GM18508 (cell line): Measurements from ENCODE around the gene FRMD8.

Source experiments
- ATAC-seq: cut with Tn5 transposase; IDR thresholded peaks from one replicate; pipeline ENCODE4 v1.9.1; 2021; ENCODE audit warnings: moderate number of reproducible peaks; ENCODE audit not compliant: insufficient read depth, unreplicated experiment

Gene FRMD8

DNA sequence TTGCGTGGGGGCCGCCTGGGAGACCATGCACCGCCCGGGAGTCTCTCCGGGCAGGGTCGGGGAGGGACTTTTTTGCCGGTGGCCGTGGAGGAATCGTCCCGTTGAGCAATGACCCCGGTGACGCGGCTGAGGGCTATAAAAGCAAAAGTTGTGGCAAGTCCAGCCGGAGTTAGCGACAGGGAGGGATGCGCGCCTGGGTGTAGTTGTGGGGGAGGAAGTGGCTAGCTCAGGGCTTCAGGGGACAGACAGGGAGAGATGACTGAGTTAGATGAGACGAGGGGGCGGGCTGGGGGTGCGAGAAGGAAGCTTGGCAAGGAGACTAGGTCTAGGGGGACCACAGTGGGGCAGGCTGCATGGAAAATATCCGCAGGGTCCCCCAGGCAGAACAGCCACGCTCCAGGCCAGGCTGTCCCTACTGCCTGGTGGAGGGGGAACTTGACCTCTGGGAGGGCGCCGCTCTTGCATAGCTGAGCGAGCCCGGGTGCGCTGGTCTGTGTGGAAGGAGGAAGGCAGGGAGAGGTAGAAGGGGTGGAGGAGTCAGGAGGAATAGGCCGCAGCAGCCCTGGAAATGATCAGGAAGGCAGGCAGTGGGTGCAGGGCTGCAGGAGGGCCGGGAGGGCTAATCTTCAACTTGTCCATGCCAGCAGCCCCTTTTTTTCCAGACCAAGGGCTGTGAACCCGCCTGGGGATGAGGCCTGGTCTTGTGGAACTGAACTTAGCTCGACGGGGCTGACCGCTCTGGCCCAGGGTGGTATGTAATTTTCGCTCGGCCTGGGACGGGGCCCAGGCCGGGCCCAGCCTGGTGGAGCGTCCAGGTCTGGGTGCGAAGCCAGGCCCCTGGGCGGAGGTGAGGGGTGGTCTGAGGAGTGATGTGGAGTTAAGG lies 36.4 kb downstream of the FRMD8 start, which contains the start of gene NEAT1:
Gene NEAT1, plus strand, starts transcription at position 166 of the 883 bp plus-strand sequence.
- ATAC-seq: no peak

DNA sequence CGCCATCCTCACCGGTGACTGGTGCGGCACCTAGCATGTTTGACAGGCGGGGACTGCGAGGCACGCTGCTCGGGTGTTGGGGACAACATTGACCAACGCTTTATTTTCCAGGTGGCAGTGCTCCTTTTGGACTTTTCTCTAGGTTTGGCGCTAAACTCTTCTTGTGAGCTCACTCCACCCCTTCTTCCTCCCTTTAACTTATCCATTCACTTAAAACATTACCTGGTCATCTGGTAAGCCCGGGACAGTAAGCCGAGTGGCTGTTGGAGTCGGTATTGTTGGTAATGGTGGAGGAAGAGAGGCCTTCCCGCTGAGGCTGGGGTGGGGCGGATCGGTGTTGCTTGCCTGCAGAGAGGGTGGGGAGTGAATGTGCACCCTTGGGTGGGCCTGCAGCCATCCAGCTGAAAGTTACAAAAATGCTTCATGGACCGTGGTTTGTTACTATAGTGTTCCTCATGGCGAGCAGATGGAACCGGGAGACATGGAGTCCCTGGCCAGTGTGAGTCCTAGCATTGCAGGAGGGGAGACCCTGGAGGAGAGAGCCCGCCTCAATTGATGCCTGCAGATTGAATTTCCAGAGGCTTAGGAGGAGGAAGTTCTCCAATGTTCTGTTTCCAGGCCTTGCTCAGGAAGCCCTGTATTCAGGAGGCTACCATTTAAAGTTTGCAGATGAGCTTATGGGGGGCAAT lies 37.2 kb downstream of the FRMD8 start:
- no peak for ATAC-seq

DNA sequence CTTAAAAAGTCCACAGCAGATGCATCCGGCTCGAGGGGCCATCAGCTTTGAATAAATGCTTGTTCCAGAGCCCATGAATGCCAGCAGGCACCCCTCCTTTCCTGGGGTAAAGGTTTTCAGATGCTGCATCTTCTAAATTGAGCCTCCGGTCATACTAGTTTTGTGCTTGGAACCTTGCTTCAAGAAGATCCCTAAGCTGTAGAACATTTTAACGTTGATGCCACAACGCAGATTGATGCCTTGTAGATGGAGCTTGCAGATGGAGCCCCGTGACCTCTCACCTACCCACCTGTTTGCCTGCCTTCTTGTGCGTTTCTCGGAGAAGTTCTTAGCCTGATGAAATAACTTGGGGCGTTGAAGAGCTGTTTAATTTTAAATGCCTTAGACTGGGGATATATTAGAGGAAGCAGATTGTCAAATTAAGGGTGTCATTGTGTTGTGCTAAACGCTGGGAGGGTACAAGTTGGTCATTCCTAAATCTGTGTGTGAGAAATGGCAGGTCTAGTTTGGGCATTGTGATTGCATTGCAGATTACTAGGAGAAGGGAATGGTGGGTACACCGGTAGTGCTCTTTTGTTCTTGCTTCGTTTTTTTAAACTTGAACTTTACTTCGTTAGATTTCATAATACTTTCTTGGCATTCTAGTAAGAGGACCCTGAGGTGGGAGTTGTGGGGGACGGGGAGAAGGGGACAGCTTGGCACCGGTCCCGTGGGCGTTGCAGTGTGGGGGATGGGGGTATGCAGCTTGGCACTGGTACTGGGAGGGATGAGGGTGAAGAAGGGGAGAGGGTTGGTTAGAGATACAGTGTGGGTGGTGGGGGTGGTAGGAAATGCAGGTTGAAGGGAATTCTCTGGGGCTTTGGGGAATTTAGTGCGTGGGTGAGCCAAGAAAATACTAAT lies 38.0 kb downstream of the FRMD8 start:
- ATAC-seq: no peak

DNA sequence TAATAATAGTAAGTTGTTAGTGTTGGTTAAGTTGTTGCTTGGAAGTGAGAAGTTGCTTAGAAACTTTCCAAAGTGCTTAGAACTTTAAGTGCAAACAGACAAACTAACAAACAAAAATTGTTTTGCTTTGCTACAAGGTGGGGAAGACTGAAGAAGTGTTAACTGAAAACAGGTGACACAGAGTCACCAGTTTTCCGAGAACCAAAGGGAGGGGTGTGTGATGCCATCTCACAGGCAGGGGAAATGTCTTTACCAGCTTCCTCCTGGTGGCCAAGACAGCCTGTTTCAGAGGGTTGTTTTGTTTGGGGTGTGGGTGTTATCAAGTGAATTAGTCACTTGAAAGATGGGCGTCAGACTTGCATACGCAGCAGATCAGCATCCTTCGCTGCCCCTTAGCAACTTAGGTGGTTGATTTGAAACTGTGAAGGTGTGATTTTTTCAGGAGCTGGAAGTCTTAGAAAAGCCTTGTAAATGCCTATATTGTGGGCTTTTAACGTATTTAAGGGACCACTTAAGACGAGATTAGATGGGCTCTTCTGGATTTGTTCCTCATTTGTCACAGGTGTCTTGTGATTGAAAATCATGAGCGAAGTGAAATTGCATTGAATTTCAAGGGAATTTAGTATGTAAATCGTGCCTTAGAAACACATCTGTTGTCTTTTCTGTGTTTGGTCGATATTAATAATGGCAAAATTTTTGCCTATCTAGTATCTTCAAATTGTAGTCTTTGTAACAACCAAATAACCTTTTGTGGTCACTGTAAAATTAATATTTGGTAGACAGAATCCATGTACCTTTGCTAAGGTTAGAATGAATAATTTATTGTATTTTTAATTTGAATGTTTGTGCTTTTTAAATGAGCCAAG lies 38.9 kb downstream of the FRMD8 start:
- no peak for ATAC-seq

DNA sequence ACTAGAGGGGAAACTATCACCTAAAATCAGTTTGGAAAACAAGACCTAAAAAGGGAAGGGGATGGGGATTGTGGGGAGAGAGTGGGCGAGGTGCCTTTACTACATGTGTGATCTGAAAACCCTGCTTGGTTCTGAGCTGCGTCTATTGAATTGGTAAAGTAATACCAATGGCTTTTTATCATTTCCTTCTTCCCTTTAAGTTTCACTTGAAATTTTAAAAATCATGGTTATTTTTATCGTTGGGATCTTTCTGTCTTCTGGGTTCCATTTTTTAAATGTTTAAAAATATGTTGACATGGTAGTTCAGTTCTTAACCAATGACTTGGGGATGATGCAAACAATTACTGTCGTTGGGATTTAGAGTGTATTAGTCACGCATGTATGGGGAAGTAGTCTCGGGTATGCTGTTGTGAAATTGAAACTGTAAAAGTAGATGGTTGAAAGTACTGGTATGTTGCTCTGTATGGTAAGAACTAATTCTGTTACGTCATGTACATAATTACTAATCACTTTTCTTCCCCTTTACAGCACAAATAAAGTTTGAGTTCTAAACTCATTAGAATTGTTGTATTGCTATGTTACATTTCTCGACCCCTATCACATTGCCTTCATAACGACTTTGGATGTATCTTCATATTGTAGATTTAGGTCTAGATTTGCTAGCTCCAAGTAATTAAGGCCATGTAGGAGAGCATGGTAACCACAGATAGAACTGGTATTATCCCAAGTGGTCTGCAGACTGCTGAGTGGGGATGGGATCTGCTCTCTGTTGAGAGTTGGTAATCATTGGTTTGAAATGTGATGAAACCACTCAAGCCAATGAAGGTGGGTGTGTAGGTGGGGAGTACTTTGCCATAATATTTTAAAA lies 39.8 kb downstream of the FRMD8 start:
- no peak for ATAC-seq

DNA sequence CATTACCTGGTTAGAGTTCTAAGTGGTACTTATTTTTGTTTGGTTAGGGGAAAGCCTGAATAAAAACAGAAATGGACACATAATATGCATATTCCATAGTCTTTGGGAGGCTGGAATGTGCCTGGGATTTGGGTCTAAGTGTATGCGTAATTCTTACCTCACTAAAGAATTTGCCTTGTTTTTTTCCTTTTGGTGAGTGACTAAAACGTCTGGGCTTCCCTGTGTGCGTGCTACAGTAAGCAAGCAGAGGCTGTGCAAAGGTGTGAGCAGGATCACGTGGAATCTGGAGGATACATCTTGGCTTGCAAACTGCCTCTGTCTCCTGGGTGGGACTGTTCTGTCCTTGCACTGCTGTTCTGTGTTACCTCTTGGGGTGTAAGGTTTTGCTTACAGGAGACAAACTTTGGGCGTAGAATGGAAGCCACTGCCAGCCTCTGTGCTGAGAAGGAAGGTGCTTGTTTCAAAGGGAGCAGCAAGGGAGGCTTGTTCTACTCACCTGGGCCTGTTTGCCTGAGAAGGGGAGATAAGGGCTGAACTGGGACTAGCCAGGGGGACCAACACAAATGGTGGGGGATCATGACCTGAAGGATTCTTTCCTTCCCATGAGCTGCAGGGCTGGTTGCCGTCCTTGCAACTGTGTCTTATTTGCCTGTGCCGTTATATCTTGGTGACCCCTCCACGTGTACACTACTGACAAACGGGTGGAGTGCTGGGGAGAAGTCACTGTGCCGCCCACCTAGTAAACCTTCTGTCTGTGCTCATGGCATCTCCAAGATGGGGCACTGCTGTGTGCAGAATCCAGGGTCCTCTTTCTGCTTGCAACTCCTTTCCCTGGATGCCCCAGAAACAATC lies 40.6 kb downstream of the FRMD8 start:
- ATAC-seq: no peak

DNA sequence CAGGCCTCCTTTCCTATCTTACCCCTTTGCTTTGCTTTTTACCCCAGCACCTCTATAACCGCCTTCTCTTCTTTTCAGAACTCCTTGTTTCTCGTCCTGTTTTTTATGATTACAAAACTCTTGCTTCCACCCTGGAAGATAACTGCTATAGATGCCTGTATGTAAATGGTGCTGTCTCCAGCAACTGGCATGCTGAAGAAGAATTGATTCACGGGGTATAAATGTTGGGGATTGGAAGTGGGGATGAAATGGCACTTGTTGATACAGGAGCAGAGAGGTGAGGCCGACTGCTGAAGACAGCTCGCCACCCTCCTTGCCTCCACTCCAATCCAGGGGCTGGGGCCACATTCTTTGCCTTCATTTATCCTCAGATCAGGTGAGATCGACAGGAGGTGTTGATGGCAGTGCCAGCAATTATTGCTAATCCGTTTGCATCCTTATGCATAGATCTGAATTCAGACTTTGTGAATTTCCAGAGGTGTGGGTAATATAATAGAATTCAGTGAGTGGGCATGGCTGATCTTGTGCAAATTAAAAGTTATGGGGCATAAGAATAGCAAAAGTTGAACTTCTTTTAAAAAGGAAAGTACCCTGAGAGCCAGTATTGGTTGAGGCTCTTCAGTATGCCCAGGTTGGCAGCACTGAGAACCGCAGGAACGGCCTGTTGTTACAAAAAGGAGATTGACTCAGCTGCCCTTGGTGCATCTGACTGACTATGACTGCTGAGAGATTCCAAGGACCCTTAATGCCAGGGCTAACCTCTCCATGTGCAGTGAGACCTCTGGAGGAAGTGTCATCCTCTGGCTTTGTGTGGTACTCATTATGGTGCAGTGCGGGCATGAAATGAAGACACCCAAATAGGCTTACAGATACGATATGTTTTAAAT lies 41.5 kb downstream of the FRMD8 start:
- no peak for ATAC-seq

DNA sequence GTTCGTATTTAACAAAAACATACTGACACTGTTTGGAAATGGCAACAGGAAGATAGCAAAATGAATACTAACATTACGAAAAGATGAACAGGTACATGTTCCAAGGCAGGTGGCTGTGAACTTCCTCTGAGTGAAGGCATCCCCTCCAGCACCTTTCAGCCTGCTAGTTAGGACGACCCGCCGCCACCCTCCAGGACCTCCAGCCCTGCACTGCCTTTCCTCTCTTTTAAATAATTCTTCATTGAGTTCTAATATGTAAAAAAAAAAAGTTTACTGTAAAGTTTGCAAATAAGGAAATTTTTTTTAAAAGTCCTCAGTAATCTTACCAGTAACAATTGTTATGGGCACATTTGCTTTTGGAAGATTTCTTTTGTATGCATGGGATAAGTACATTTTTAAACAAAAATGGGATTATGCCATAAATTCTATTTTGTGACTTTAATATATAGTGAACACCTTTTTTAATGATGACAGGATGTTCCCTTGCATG lies 42.2 kb downstream of the FRMD8 start:
- ATAC-seq: no peak

DNA sequence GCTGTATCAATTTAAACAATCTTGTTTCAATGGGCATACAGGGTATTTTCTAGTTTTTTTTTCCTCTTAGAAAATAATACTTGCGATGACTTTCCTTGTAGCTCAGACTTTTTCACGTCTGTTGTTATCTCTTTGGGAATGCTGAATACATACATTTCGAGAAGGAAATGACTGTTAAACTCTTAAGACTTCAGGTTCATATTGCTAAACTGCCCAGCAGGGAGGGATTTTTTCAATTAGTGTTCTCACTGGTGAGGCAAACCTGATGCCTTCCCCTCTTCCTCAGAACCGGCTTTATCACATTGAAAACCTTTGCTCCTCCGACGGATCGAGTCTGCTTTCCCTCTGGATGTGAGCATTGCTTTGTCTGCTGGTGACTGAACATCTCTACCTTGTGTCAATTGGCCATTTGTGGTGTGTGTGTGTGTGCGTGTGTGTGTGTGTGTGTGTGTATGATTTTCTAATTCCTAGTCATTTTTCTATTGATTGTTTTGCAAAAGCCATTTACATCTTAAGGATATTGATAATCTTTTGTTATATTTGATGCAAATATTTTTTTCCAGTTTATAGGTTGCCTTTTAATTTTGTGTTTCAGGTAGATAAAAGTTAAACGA lies 42.7 kb downstream of the FRMD8 start:
- no peak for ATAC-seq

DNA sequence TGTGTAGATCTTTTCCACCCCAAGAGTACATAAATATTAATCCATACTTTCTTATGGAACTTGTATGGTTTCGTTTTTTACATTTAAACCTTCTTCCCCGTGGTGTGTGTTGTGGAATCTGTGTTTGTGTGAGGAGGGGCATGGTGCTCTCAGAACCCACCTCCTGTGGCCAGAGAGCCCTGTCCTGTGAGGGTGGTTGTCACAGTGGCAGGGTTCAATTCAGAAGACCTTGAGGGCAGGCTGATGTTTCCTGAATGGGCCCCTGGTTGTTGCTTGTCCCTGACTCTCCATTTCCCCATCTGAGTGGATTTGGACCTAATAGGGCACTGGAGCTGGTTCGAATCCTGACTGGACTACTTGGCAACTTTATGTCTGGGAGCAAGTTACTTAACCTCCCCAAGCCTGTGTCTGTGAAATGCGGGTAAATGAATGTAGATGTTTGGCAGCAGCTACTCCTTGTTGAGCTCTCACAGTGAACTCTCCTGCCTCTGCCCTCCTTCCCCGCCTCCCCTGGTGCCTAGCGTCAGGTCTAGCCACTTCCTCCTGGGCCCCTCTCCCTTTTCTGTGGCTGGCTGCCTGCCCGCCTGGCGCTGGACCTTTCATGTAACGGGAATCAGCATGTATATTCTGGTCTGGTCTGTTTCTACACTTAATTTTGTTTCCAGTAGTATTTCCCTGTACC lies 43.4 kb downstream of the FRMD8 start:
- no peak for ATAC-seq

DNA sequence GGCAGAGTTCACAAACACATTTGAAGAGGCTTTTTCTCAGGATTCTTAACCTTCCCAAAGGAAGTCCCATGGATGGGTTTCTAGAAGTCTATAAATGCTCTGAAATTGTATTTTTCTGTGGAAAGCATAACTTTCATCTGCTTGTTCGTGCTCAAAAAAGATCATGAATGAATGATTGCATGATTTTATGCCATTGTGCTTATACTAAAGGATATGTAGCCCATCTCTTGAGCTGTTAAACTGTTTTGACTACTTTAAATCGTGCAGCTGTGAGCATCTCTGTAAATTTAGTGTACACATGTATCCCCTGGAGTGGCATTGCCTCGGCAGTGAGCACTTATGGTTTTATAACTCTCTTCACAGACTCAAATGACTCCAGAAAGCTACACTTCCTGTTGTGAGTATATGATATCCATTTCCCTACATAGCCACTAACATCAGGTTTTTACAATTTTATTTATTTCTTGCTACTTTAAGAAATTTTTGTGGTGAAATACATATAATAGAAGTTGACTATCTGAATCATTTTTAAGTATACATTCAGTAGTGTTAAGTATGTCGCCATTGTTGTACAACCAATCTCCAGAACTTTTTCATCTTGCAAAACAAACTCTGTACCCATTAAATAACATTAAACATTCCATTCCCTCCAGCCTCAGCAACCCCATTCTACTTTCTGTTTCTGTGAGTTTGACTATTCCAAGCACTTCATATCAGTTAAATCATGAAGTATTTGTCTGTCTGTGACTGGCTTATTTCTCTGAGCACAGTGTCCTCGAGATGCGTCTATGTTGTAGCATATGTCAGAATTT lies 44.2 kb downstream of the FRMD8 start:
- ATAC-seq: no peak

DNA sequence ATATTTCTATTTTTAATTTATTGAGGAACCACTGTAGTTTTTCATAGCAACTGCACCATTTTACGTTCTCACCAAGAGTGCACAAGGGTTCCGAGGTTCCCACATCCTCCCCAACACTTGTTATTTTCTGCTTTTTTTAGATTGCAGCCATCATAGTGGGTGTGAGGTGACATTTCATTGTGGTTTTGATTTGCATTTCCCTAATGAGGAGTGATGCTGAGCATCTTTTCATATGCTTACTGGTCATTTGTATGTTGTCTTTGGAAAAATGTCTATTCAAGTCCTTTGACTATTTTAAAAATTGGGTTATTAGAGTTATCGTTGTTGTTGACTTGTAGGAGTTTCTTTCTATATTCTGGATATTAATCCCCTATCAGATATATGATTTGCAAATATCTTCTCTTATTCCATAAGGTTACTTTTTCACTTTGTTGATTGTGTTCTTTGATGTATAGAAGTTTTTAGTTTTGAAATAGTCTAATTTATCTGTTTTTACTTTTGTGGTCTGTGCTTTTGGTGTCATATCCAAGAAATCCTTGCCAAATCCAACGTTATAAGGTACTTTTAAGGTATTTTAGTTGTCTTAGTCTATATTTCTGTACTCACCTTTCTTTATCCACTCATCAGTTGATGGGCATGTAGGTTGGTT lies 45.1 kb downstream of the FRMD8 start:
- ATAC-seq: no peak

DNA sequence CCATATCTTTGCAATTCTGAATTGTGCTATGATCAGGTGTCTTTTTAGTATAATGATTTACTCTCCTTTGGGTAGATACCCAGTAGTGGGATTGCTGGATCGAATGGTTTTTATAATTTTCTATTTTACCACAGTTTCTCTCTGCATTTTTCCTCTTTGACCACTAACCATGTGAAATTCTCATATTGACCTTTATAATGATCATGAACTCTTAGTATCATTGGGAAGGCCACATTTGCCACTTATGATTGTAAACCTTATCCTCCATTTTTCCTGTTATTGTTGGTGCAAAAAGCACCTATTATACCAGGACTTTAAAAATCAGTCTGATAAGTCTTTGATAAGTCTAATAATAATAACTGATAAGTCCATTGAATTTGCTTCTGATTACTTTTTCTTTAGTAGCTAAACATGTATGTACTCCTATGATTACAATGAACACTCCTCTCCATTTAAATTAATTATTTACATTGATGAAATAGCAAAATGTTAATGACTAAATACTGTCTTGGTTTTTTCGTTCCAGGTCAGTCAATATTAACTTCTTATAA lies 45.7 kb downstream of the FRMD8 start:
- no peak for ATAC-seq
